ENCODE measurements around the gene ADSL. TPM values are rescaled to one million over a fixed set of nuclear protein-coding genes. Genes with fewer than 3 reads are reported as not detected.
A peak's percentile ranks its signal among the peaks of the same experiment; 100 is the strongest.

ADSL gene
- total RNA-seq, 1 donor from 2014 or later, result 31.3 TPM

DNA sequence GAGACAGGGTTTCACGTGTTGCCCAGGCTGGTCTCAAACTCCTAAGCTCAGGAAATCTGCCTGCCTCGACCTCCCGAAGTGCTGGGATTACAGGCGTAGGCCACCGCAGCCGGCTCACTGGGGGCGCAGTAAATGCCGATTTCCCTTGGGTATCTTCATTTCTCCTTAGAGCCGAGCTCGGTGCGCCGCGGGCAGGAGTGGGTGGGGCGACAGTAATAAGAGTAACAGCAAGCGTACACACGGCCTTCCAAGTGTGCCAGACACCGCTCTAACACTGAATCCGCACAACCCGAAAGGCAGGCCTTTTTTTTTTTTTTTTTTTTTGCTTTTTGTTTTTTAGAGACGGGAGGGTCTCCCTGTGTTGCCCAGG lies 500 bp upstream of the ADSL start:
- intact Hi-C loops (cut with DNase I), result loop anchor here (1.0 to 5.0 kb wide), 4 partner anchors 68 to 813 kb away; partner anchors contain the start of genes RPS19BP1 and TNRC6B
- Histone ChIP-seq H3K4me1 (peaks cover 9 to 19% of the 10 kb centered on the region in 2 donors), H3K9me3 (no peaks in the 10 kb centered on the region), H3K36me3 (peaks cover 7 to 15% of the 10 kb centered on the region in 2 donors), H3K27ac (peak overlapping the region; percentile 66 to 90), H3K27me3 (no peaks in the 10 kb centered on the region), H3K4me3 (peak overlapping the region; percentile 66 to 93)
- TF ChIP-seq, protein P1, sequence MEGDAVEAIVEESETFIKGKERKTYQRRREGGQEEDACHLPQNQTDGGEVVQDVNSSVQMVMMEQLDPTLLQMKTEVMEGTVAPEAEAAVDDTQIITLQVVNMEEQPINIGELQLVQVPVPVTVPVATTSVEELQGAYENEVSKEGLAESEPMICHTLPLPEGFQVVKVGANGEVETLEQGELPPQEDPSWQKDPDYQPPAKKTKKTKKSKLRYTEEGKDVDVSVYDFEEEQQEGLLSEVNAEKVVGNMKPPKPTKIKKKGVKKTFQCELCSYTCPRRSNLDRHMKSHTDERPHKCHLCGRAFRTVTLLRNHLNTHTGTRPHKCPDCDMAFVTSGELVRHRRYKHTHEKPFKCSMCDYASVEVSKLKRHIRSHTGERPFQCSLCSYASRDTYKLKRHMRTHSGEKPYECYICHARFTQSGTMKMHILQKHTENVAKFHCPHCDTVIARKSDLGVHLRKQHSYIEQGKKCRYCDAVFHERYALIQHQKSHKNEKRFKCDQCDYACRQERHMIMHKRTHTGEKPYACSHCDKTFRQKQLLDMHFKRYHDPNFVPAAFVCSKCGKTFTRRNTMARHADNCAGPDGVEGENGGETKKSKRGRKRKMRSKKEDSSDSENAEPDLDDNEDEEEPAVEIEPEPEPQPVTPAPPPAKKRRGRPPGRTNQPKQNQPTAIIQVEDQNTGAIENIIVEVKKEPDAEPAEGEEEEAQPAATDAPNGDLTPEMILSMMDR (IDR thresholded peaks at IDR 0.05), result no peak
- no peak for DNase-seq (ENCODE audit: low spot score in 2 of 2)

DNA sequence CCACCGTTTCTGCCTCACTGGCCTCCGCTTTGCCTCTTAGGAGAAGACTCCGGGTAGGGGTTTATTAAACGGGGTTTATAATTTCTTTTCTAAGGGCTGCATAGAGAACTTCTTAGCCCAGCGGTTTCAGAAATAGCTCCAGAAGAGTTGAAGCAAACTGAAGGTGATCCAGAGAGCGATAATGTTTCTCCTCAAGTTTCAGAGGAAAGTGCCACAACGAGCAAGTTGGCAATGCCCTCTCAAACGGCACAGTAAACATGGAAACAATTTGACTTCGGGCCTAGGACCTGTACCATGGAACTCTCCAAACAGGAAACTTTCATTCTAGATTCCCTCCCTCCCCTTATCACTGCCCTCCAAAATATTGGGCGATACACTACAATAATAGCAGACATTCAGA lies 1.0 kb downstream of the ADSL start:
- peak overlapping the region; percentile 66 to 93 for H3K4me3 ChIP-seq
- intact Hi-C loops (cut with DNase I), result loop anchor here (5.0 kb wide), 3 partner anchors 70 to 815 kb away; partner anchors contain the start of genes RPS19BP1 and TNRC6B
- peak overlapping the region; percentile 66 to 90 for H3K27ac ChIP-seq
- H3K9me3 ChIP-seq, result no peaks in the 10 kb centered on the region
- peaks cover 9 to 19% of the 10 kb centered on the region in 2 donors for H3K4me1 ChIP-seq
- TF ChIP-seq, protein P1 (IDR thresholded peaks at IDR 0.05), result no peak
- H3K27me3 ChIP-seq, result no peaks in the 10 kb centered on the region
- DNase-seq (ENCODE audit: low spot score in 2 of 2), result no peak
- H3K36me3 ChIP-seq, result peaks cover 20 to 28% of the 10 kb centered on the region in 2 donors

DNA sequence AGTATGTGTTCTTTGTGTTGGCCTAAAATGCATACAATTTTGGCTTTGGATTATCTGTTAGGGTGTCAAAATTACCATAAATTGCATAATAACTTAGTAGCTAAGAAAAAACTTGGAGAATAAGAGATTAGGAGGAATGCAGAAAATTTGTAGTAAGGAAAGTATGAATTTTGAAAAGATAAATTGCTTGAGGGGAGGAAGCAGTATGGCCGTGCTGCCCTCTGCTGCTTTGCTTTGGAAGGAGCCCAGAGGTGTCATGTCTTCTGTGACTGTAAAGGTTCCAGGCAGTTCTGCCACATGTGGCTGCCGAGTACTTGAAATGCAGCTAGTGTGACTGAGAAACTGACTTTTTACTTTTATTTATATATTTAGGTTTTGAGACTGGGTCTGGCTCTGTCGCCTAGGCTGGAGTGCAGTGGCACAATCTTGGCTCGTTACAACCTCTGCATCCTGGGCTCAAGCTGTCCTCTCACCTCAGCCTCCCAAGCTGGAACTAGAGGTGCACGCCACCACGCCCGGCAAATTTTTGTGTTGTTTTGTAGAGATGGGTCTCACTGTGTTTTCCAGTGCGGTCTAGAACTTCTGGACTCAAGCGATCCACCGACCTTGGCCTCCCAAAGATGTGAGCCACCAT lies 1.8 kb downstream of the ADSL start:
- intact Hi-C loops (cut with DNase I), result loop anchor here (5.0 kb wide), 3 partner anchors 71 to 816 kb away; partner anchors contain the start of genes RPS19BP1 and TNRC6B
- peak overlapping the region; percentile 66 to 93 for H3K4me3 ChIP-seq
- H3K36me3 ChIP-seq, result peaks cover 20 to 36% of the 10 kb centered on the region in 2 donors
- H3K9me3 ChIP-seq, result no peaks in the 10 kb centered on the region
- peaks cover 9 to 19% of the 10 kb centered on the region in 2 donors for H3K4me1 ChIP-seq
- TF ChIP-seq, protein P1 (IDR thresholded peaks at IDR 0.05), result peak; percentile 32 to 77 (median 68)
- H3K27ac ChIP-seq, result peak overlapping the region in 1 of 2 donors; percentile 90
- peak in 1 of 2 donors; percentile 74 for DNase-seq (ENCODE audit: low spot score in 2 of 2)
- H3K27me3 ChIP-seq, result no peaks in the 10 kb centered on the region

DNA sequence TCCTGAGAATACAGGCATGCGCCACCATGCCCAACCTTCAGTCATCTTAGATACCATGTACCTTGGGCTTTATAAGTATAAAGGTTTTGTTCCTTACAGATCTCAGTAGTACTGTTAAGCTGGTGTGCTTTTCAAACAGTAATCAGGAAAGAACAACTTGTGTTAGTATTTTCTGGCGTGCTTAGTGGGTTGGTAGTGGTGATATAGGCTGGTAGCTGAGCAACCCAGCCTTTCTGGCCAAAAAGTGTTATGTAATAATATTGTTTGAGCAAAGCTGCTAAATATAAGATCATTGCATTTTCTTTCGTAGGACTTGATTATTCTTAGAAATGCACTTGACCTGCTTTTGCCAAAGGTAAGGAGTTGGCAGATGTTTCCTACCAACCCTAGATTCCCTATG lies 6.5 kb downstream of the ADSL start:
- Histone ChIP-seq H3K4me1 (peaks cover 1 to 7% of the 10 kb centered on the region in 2 donors), H3K27me3 (no peaks in the 10 kb centered on the region), H3K4me3 (no peak overlapping the region), H3K9me3 (no peaks in the 10 kb centered on the region), H3K36me3 (peaks cover 36 to 70% of the 10 kb centered on the region in 2 donors), H3K27ac (no peak overlapping the region)
- no peak for DNase-seq (ENCODE audit: low spot score in 2 of 2)
- TF ChIP-seq, protein P1 (IDR thresholded peaks at IDR 0.05), result no peak
- intact Hi-C loops (cut with DNase I), result no loop called here

DNA sequence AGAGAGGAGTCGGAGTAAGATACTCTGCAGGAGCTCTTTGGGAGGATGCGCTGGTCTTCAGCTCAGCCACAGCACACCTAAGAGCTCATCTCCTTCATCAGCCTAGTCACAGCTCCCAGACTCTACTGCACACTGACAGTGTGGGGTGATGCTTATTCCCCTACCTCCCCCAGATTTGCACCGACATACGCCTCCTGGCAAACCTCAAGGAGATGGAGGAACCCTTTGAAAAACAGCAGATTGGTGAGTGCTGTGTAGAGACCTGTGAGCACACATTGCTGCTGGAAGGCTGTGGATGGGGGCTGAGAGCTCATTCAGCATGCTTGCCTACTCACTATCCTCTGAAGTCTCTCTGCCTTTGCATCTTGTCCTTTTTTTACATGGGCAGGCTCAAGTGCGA lies 14.8 kb downstream of the ADSL start:
- Histone ChIP-seq H3K27ac (no peak overlapping the region), H3K27me3 (no peaks in the 10 kb centered on the region), H3K36me3 (peaks cover 87 to 99% of the 10 kb centered on the region in 2 donors), H3K9me3 (no peaks in the 10 kb centered on the region), H3K4me3 (no peak overlapping the region), H3K4me1 (no peaks in the 10 kb centered on the region)
- TF ChIP-seq, protein P1 (IDR thresholded peaks at IDR 0.05), result no peak
- DNase-seq (ENCODE audit: low spot score in 2 of 2), result no peak
- intact Hi-C loops (cut with DNase I), result no loop called here

Data from ascending aorta (tissue), 2 donors.